H1 (cell line): ENCODE data around the gene SH2B3. TPM values are rescaled to one million over a fixed set of nuclear protein-coding genes. Genes with fewer than 3 reads are reported as not detected.

Experiments used
- ATF2 ChIP-seq: IDR thresholded peaks from 2 replicates; pipeline ENCODE4 v1.6.1; 2012; ENCODE audit warnings: low read length, inconsistent platforms
- TBP ChIP-seq: IDR thresholded peaks from 2 replicates; pipeline ENCODE4 v1.6.1; 2011; ENCODE audit warnings: low read depth, low read length, improper control_type of control experiment
- polyA plus RNA-seq, 7 experiments: library from polyadenylated mRNA; depleted of rRNA in 3 of 7; stranded (reverse) in 5 of 7; unstranded in 2 of 7; fragments of >200 nt in 5 of 7; fragments of 200-250 nt in 2 of 7; gene quantifications; 1 replicate in 5 of 7; 2 replicates in 1 of 7; 4 replicates in 1 of 7; pipeline versions ENCODE4 v1.2.1 to v1.2.3, GENCODE V29; 2011 to 2013; ENCODE audit warnings: missing spikeins in 2 of 7, mixed read lengths in 2 of 7
- total RNA-seq: library from RNA; stranded (reverse); fragmentation: NEBNext Ultra II Directional; extraction: Animal tissue kit (Norgen Biotek cat#: 25700); gene quantifications from 2 replicates; pipeline ENCODE4 v1.2.1, GENCODE V29; 2021

Gene SH2B3
- total and polyA plus RNA-seq, 2 of the 8 experiments (the other 6 are each of a cell fraction or from before 2014, with no cell fraction given), result 20.8 to 34.1 TPM

GRCh38 chr12:111414711-111415252 lies 9.1 kb downstream of the SH2B3 start (continued):
- TF ChIP-seq ATF2 (no peak), TBP (no peak)
- TF ChIP-seq, all 59 proteins: peak for 0
